ENCODE measurements around the gene CERS6. TPM values are rescaled to one million over a fixed set of nuclear protein-coding genes. Genes with fewer than 3 reads are reported as not detected.

The CERS6 gene
- total RNA-seq, 1 experiment from 2014 or later, result 17.3 TPM

GRCh38 chr2:168568476-168569267 is 112.6 kb downstream of the CERS6 start:
- DNase-seq (ENCODE audit: low spot score) (no peak), ATAC-seq (no peak)
- Mint-ChIP-seq H3K36me3 (no peaks in the 10 kb centered on the region), H3K27me3 (ENCODE audit: low read depth) (no peaks in the 10 kb centered on the region), H3K27ac (no peak overlapping the region), H3K4me3 (no peak overlapping the region), H3K9me3 (no peaks in the 10 kb centered on the region), H3K4me1 (peaks cover 21% of the 10 kb centered on the region)
- no peak for TF ChIP-seq CDX4 (CRISPR knock-in tag; IDR thresholded peaks at IDR 0.05; ENCODE audit: borderline replicate concordance)
- no peak for TF ChIP-seq CBFB (CRISPR knock-in tag; IDR thresholded peaks at IDR 0.05; ENCODE audit: low read depth)
- no peak for TF ChIP-seq SP1 (CRISPR knock-in tag; conservative IDR thresholded peaks at IDR 0.05)
- TF ChIP-seq MAX (CRISPR knock-in tag; IDR thresholded peaks at IDR 0.05), result no peak
- no peak for TF ChIP-seq TEAD1 (CRISPR knock-in tag; IDR thresholded peaks at IDR 0.05)
- TF ChIP-seq CREB1 (CRISPR knock-in tag; IDR thresholded peaks at IDR 0.05), result no peak
- no peak for TF ChIP-seq ZNF138 (CRISPR knock-in tag; conservative IDR thresholded peaks at IDR 0.05)
- TF ChIP-seq ZBTB43 (CRISPR knock-in tag; IDR thresholded peaks at IDR 0.05), result no peak
- TF ChIP-seq NFYB (CRISPR knock-in tag; conservative IDR thresholded peaks at IDR 0.05; ENCODE audit: low read depth), result no peak
- TF ChIP-seq NR2C2 (CRISPR knock-in tag; IDR thresholded peaks at IDR 0.05), result no peak
- TF ChIP-seq ZNF219 (CRISPR knock-in tag; IDR thresholded peaks at IDR 0.05; ENCODE audit: borderline replicate concordance), result no peak
- no peak for TF ChIP-seq NFE2L1 (CRISPR knock-in tag; IDR thresholded peaks at IDR 0.05)
- no peak for TF ChIP-seq FOXK1 (CRISPR knock-in tag; IDR thresholded peaks at IDR 0.05)
- TF ChIP-seq IRF1 (CRISPR knock-in tag; IDR thresholded peaks at IDR 0.05), result no peak
- no peak for TF ChIP-seq PREB (CRISPR knock-in tag; IDR thresholded peaks at IDR 0.05; ENCODE audit: borderline replicate concordance)
- TF ChIP-seq NR1H2 (CRISPR knock-in tag; IDR thresholded peaks at IDR 0.05), result no peak
- TF ChIP-seq ARID4B (CRISPR knock-in tag; IDR thresholded peaks at IDR 0.05; ENCODE audit: borderline replicate concordance), result no peak
- ChIA-PET CTCF (no interaction called here), POLR2A (no interaction called here)

- no peak for DNase-seq (ENCODE audit: low spot score)
- H3K36me3 Mint-ChIP-seq, result no peaks in the 10 kb centered on the region
- no peaks in the 10 kb centered on the region for H3K9me3 Mint-ChIP-seq
- ChIA-PET POLR2A (no interaction called here), CTCF (no interaction called here)
- no peaks in the 10 kb centered on the region for H3K27me3 Mint-ChIP-seq (ENCODE audit: low read depth)
- no peak for ATAC-seq
- TF ChIP-seq ZNF263 (CRISPR knock-in tag; IDR thresholded peaks at IDR 0.05; ENCODE audit: low read depth) (no peak), TEAD1 (CRISPR knock-in tag; IDR thresholded peaks at IDR 0.05) (no peak), JUN (CRISPR knock-in tag; IDR thresholded peaks at IDR 0.05) (no peak), CDX4 (CRISPR knock-in tag; IDR thresholded peaks at IDR 0.05; ENCODE audit: borderline replicate concordance) (no peak)
- peak overlapping the region; percentile 52; the same call in 1 of the 2 replicates for H3K27ac Mint-ChIP-seq
- no peak overlapping the region for H3K4me3 Mint-ChIP-seq
- peaks cover 20% of the 10 kb centered on the region for H3K4me1 Mint-ChIP-seq
Measured at GRCh38 chr2:168571061-168571460, 115.0 kb downstream of the CERS6 start.

Data from WTC11 (cell line).